ENCODE measurements around the gene NECTIN2. TPM values are rescaled to one million over a fixed set of nuclear protein-coding genes. Genes with fewer than 3 reads are reported as not detected.
A peak's percentile ranks its signal among the peaks of the same experiment; 100 is the strongest.
"Not testable (repeated sequence)": the region's sequence is repeated elsewhere in the genome, so short reads cannot be mapped to it uniquely, and the experiment has no call there.

NECTIN2 gene
- total RNA-seq, 1 donor from 2014 or later = 264 TPM

GRCh38 chr19:44904426-44904994 is 58.4 kb downstream of the NECTIN2 start:
- peak; percentile 45 for TF ChIP-seq CTCF (conservative IDR thresholded peaks at IDR 0.05; ENCODE audit: low read depth, low read length)
- no peak for DNase-seq (ENCODE audit: low read depth)
- no peak overlapping the region for H3K4me3 ChIP-seq (ENCODE audit: low read depth, low read length)

- TF ChIP-seq CTCF (conservative IDR thresholded peaks at IDR 0.05; ENCODE audit: low read depth, low read length) = no peak
- no peak for DNase-seq (ENCODE audit: low read depth)
- H3K4me3 ChIP-seq (ENCODE audit: low read depth, low read length) = peak within 1 kb of the TSS; percentile 60
Observed at GRCh38 chr19:44905437-44906160, 59.5 kb downstream of the NECTIN2 start, which contains the start of gene APOE. TSS of gene APOE (plus strand) at chr19:44905796. CDS start at chr19:44906625, 829 bp downstream.

- no peak for TF ChIP-seq CTCF (conservative IDR thresholded peaks at IDR 0.05; ENCODE audit: low read depth, low read length)
- DNase-seq (ENCODE audit: low read depth) = no peak
- no peak overlapping the region for H3K4me3 ChIP-seq (ENCODE audit: low read depth, low read length)
Observed at GRCh38 chr19:44907613-44908012, 61.5 kb downstream of the NECTIN2 start.

- no peak for DNase-seq (ENCODE audit: low read depth)
- no peak overlapping the region for H3K4me3 ChIP-seq (ENCODE audit: low read depth, low read length)
- TF ChIP-seq CTCF (conservative IDR thresholded peaks at IDR 0.05; ENCODE audit: low read depth, low read length) = no peak
Observed at GRCh38 chr19:44908074-44908835, 62.2 kb downstream of the NECTIN2 start.

GRCh38 chr19:44908836-44909261 is 62.8 kb downstream of the NECTIN2 start:
- no peak for TF ChIP-seq CTCF (conservative IDR thresholded peaks at IDR 0.05; ENCODE audit: low read depth, low read length)
- DNase-seq (ENCODE audit: low read depth) = no peak
- H3K4me3 ChIP-seq (ENCODE audit: low read depth, low read length) = no peak overlapping the region

- no peak for TF ChIP-seq CTCF (conservative IDR thresholded peaks at IDR 0.05; ENCODE audit: low read depth, low read length)
- DNase-seq (ENCODE audit: low read depth) = no peak
Observed at GRCh38 chr19:44909775-44910174, 63.7 kb downstream of the NECTIN2 start.

GRCh38 chr19:44911896-44912295 is 65.8 kb downstream of the NECTIN2 start:
- DNase-seq (ENCODE audit: low read depth); H3K4me3 ChIP-seq (ENCODE audit: low read depth, low read length): not testable (repeated sequence)

More at GRCh38 chr19:44909775-44910174, 63.7 kb downstream of the NECTIN2 start:
- no peak overlapping the region for H3K4me3 ChIP-seq (ENCODE audit: low read depth, low read length)

All from epithelial cell of proximal tubule (primary cell).